Inflammatory macrophage (primary cell): ENCODE results near the gene ALKBH5.

ENCODE experiments used
- DNase-seq, 2 donors: peaks; one replicate each; pipeline ENCODE4 v3.0.0-alpha.2; 2020 to 2022

ALKBH5 gene

GRCh38 chr17:18158022-18158600 lies 25.5 kb upstream of the ALKBH5 start:
- DNase-seq: peak; percentile 96 to 97

DNA sequence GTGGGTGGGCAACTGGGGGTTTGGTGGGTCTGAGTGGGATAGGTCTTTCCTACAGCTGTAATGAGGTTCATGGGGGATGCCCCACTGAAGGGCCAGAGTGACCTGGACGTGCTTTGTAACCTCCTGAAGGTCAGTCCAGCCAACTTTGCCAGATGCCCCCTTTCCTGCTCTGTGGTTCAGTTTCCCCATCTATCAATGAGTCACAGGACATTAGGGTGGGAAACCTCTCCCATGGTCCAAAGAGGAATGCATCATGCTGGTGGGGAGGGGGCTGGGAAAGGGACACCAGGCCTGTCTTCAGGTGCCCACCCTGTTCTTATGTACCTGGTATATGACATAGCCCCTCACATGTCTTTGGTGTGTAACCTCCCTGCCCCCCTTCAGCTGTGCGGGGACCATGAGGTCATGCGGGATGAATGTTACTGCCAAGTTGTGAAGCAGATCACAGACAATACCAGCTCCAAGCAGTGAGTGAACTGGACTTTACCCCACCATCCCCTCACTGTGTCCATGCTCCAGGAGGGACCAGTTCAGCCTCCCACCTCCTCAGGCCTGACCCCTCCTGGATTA lies 24.0 kb upstream of the ALKBH5 start:
- DNase-seq: no peak

- peak in 1 of 2 donors; percentile 23 for DNase-seq
These were observed 23.3 kb upstream of the ALKBH5 start for GRCh38 chr17:18160128-18160856.

DNA sequence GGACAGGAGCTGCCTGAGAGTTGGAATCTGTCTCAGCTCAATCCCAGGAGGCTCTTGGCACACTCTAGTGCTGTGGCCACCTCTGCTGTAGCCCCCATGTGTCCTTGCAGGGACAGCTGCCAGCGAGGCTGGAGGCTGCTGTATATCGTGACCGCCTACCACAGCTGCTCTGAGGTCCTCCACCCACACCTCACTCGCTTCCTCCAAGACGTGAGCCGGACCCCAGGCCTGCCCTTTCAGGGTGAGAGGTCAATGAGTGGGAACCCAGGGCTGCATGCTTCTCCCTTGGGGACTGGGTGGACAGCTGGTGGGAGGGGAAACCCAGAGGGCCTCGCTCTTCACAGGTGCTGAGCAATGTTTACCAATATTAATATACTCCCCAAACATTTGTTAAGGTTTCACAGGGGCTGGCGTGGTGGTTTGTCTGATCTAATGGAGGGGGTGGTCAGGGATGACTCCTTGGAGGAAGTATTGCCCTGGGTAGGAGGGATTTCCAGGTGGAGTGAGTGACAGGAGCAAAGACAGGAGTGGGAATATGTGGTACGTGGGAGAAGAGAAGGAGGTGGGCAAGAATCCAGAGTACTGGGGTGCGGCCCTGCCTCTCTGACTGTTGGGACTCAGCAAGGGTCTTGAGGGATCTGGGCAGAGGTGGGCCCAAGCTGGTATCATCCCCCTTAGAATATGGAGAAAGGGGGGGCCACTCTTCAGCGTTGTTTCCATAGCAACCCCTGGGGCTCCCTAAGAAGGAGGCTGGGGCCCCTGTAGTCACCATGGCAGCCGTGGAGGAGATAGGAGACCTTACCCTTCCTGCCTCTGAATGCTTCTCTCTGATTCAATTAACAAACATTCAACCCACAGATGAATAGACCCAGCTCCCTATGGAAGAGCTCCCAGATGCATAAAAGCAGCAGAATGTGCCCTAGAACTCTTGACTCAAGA lies 22.2 kb upstream of the ALKBH5 start:
- peak; percentile 61 to 87 for DNase-seq

DNA sequence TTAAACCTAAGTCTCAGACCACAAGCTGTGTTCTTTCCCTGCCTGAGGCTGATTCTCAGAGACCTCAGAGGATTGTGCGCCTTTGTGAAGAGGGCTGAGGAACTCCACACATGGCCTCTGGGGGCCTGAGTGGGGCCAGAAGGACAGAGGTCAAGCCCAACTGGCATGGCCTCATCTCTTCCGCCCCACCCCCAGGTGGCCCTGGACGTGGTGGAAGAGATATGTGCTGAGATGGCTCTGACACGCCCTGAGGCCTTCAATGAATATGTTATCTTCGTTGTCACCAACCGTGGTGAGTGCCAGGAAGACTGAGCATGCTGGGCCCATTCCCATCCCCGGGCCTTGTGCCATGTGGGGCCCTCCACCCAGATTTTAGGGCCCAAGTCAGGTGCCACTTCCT lies 20.1 kb upstream of the ALKBH5 start:
- no peak for DNase-seq

- no peak for DNase-seq
These were observed 16.7 kb upstream of the ALKBH5 start for GRCh38 chr17:18166894-18167293.

GRCh38 chr17:18167421-18167820 lies 16.2 kb upstream of the ALKBH5 start:
- no peak for DNase-seq

GRCh38 chr17:18172531-18173278 lies 10.9 kb upstream of the ALKBH5 start:
- no peak for DNase-seq

DNA sequence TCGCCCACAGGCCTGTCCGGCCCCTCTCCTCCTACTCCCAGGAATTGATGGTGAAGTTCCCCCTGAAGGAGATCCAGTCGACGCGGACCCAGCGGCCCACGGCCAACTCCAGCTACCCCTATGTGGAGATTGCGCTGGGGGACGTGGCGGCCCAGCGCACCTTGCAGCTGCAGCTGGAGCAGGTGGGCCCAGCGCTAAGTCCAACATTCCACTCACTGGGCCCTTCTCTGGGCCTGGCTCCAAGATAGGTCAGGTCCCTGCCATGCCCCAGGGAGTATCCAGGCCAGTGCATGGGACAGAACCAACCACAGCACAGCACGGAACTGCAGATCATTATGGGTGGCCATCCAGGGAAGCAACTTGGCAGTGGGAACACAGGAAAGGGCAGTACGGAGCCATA lies 9.9 kb upstream of the ALKBH5 start:
- no peak for DNase-seq

DNA sequence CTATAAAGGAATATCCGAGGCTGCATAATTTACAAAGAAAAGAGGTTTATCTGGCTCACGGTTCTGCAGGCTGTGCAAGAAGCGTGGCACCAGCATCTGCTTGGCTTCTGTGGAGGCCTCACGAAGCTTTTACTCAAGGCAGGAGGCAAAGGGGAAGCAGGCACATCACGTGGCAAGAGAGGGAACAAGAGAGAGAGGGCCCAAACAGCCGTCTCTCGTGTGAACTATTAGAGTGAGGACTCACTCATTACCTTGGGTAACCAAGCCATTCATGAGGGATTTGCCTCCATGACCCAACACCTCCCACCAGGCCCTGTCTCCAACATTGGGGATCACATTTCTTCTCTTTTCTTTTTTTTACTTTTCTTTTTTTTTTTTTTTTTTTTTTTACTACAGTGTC lies 7.5 kb upstream of the ALKBH5 start:
- peak; percentile 74 to 81 for DNase-seq

DNA sequence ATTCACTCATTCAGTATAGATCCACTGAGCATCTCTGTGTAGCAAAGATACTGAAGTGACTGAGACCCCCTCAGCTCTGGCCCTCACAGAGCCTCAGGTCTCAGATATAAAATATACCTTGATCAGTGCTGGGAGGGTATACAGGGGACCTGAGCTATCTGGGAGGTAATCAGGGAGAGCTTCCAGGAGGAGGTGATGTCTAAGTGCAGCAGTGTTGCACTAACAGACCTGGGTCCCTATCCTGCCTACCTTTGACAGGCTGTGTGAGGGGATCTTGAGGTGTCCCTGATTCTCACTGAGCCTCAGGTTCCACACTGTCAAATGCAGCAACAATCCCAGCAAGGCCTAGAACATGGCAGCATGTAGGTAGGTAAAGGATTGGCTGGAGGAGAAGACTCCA lies 6.5 kb upstream of the ALKBH5 start:
- DNase-seq: no peak

GRCh38 chr17:18177722-18178121 lies 5.9 kb upstream of the ALKBH5 start:
- no peak for DNase-seq

GRCh38 chr17:18179196-18179595 lies 4.4 kb upstream of the ALKBH5 start:
- DNase-seq: no peak

GRCh38 chr17:18179804-18180203 lies 3.8 kb upstream of the ALKBH5 start:
- no peak for DNase-seq

GRCh38 chr17:18181358-18181757 lies 2.3 kb upstream of the ALKBH5 start:
- DNase-seq: no peak

- no peak for DNase-seq
These were observed 1.3 kb upstream of the ALKBH5 start for GRCh38 chr17:18182110-18182977.

DNA sequence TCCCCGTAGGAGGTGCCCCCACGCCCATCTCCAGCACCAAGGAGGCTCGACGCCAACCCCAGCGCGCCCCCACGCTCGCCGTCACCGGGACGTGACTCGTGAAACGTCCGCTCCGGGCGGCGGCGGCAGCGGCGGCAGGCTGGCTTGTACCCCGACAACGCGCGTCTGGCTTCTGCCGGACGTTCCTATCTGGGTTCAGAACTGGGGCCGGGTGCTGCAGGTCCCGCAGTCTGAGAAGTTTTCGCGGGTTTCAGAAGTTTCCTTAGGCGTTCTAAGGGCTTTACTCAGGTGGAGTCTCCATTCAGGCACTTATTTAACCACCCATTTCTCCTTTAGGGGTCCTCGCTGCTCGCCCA lies 672 bp upstream of the ALKBH5 start:
- peak; percentile 84 to 93 for DNase-seq

GRCh38 chr17:18184143-18185031 lies 759 bp downstream of the ALKBH5 start:
- DNase-seq: peak; percentile 45 to 74

- DNase-seq: no peak
These were observed 1.8 kb downstream of the ALKBH5 start for GRCh38 chr17:18185391-18185790.
